Mucosa of descending colon (tissue), 3 donors: Measurements from ENCODE around the gene GRIN2A. TPM values are rescaled to one million over a fixed set of nuclear protein-coding genes. Genes with fewer than 3 reads are reported as not detected.

Experiments
- ATAC-seq: fragments of 200-7000 bp; cut with Tn5 transposase; one replicate; pipeline ENCODE4 v1.9.1; 2020; ENCODE audit warnings: mild to moderate bottlenecking, moderate library complexity
- DNase-seq, 3 donors: peaks; one replicate each; pipeline ENCODE4 v3.0.0-alpha.2; 2020
- H3K36me3 ChIP-seq: fragments of 200-600 bp; one replicate; pipeline ENCODE4 v1.8.0; 2021; ENCODE audit warnings: low read depth, mild to moderate bottlenecking
- H3K4me1 ChIP-seq: fragments of 200-600 bp; one replicate; pipeline ENCODE4 v1.8.0; 2021; ENCODE audit warnings: low read depth, mild to moderate bottlenecking
- H3K4me3 ChIP-seq: fragments of 200-600 bp; one replicate; pipeline ENCODE4 v1.8.0; 2021; ENCODE audit warnings: mild to moderate bottlenecking
- H3K9me3 ChIP-seq: fragments of 200-600 bp; one replicate; pipeline ENCODE4 v1.8.0; 2021; ENCODE audit warnings: mild to moderate bottlenecking
- intact Hi-C, 2 donors: fragments of 100-400 bp; cut with DNase I in 1 of 2; cut with micrococcal nuclease in 1 of 2; formaldehyde crosslinking; loops; one replicate each; pipeline versions ENCODE4 v1.11.0 to v1.11.1; 2022; cut with DNase I, micrococcal nuclease
- total RNA-seq, 3 donors: library from RNA; stranded (reverse); fragmentation: NEBNext Ultra II Directional in 2 of 3; extraction: Animal tissue kit (Norgen Biotek cat#: 25700) in 2 of 3; gene quantifications; one replicate each; pipeline versions ENCODE4 v1.2.1 to v1.2.4, GENCODE V29; 2021 to 2023
- TF ChIP-seq, protein P1 (sequence below): fragments of 200-600 bp; IDR thresholded peaks from one replicate; pipeline ENCODE4 v1.8.0; 2022; ENCODE audit warnings: antibody characterized with exemption, mild to moderate bottlenecking
- donor health status: DM: no; HTN: no; CAD: no; lungs with moderate emphysema.
- donor health status: DM: no; HTN: no; CAD: no.
- donor health status: DM: no; HTN: yes; CAD: no.

Gene GRIN2A
- total RNA-seq, 3 donors from 2014 or later: 0.39 to 0.57 (median 0.49) TPM

DNA sequence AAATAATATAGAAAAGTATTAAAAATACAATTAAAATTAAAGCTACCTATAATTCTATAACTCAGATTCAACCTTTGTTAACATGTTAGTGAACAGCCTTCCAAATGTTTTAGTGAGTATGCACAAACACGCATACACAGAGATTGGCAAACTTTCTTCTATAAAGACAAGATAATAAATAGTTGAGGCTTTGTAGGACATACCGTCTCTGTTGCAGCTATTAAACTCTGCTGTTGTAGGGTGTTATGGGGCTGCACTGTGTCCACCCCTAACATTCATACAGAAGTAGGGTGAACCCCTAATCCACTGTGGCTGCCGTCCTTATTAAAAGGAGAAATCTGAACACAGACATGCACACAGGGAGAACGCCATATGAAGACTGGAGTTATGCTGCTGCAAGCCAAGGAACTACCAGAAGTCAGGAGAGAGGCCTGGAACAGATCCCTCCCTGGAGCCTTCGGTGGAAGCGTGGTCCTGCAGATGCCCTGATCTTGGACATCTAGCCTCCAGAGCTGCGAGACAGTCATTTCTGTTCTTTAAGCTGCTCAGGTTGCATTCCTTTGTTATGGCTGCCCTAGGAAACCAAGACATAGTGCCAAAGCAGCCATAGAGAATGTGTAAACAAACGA is 383.2 kb downstream of the GRIN2A start:
- intact Hi-C loops: no loop called here
- TF ChIP-seq, protein P1, sequence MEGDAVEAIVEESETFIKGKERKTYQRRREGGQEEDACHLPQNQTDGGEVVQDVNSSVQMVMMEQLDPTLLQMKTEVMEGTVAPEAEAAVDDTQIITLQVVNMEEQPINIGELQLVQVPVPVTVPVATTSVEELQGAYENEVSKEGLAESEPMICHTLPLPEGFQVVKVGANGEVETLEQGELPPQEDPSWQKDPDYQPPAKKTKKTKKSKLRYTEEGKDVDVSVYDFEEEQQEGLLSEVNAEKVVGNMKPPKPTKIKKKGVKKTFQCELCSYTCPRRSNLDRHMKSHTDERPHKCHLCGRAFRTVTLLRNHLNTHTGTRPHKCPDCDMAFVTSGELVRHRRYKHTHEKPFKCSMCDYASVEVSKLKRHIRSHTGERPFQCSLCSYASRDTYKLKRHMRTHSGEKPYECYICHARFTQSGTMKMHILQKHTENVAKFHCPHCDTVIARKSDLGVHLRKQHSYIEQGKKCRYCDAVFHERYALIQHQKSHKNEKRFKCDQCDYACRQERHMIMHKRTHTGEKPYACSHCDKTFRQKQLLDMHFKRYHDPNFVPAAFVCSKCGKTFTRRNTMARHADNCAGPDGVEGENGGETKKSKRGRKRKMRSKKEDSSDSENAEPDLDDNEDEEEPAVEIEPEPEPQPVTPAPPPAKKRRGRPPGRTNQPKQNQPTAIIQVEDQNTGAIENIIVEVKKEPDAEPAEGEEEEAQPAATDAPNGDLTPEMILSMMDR: no peak
- no peak for ATAC-seq
- Histone ChIP-seq H3K4me3 (no peak overlapping the region), H3K9me3 (no peaks in the 10 kb centered on the region), H3K4me1 (no peaks in the 10 kb centered on the region), H3K36me3 (no peaks in the 10 kb centered on the region)
- no peak for DNase-seq

DNA sequence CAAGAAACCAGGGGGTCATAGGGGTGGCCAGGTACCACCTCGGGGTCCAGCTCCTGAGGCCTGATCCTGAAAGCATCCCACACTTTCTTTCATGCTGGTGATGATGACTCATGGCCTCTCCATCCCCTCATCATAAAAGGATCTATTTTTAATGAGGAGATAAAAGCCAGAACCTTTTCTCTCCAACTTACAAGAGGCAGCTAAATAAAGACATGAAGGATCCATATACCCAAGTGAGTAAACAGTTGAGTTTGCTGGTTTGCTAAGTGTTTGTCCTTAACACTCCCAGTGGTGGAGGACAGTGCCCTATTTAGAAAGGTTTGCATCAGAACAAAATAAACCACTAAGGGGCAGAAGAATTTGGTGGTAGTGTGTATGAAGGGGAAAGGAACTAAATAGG is 383.8 kb downstream of the GRIN2A start:
- no peaks in the 10 kb centered on the region for H3K4me1 ChIP-seq
- TF ChIP-seq, protein P1: no peak
- intact Hi-C loops: no loop called here
- H3K9me3 ChIP-seq: no peaks in the 10 kb centered on the region
- no peak for DNase-seq
- ATAC-seq: no peak
- no peak overlapping the region for H3K4me3 ChIP-seq
- H3K36me3 ChIP-seq: no peaks in the 10 kb centered on the region

DNA sequence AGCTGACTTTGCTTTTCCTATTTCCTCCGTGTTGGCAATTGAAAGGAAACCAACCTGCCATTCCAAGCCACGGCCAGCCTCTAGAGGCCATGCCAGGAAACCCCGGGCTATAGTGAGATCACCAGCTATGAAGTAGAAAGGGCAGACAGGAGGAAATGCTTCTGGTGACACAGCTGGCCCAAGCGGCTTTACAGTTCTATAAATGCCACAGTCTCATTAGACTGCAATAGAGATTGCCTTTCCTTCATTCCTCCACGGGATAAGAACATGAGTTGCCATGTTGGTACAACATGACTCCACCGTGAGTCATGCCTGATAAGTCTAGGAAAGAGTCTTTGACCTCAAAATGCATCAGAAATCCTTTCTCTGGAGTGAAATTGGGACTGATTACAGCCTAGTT is 384.9 kb downstream of the GRIN2A start:
- TF ChIP-seq, protein P1: no peak
- ATAC-seq: peak; percentile 80
- no peak for DNase-seq
- H3K36me3 ChIP-seq: no peaks in the 10 kb centered on the region
- no peak overlapping the region for H3K4me3 ChIP-seq
- H3K9me3 ChIP-seq: no peaks in the 10 kb centered on the region
- H3K4me1 ChIP-seq: no peaks in the 10 kb centered on the region
- intact Hi-C loops: no loop called here

DNA sequence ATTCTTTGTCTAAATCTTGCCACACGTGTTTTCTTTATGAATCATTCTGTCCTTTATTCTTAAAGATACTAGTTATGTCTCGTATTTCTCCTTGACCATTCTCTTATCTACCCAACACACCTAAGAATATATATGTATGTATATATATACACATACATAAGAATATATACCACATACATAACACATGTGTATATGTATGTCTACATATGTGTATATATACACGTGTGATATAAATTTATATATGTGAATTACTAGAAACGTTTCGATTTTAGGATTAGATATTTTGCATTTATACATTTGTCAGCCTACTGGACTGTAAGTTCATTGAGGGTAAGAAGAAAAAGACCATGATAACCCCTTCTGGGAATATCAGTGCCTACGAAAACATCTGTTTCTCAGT is 388.6 kb downstream of the GRIN2A start:
- no peaks in the 10 kb centered on the region for H3K36me3 ChIP-seq
- H3K4me3 ChIP-seq: no peak overlapping the region
- ATAC-seq: no peak
- intact Hi-C loops: no loop called here
- no peaks in the 10 kb centered on the region for H3K9me3 ChIP-seq
- no peak for DNase-seq
- H3K4me1 ChIP-seq: no peaks in the 10 kb centered on the region
- TF ChIP-seq, protein P1: no peak

DNA sequence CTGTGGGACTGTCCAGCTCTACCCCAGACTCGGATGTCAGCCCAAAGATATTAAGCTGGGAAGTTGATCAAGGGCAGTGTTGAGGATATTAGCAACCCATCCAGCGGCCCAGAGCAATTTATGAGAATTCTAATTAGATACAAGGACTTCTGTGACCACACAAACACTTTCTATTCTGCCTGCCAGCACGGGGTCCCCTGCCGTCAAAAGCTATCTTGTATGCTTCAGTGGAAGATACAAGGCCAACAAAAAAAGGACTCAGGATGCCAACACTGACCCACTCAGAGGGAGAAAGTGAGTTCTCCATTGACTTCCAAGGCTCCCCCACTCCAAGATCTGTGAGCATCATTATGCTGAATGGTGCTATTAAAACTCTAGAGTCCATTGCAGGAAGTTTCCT is 390.7 kb downstream of the GRIN2A start:
- no peaks in the 10 kb centered on the region for H3K9me3 ChIP-seq
- no peak overlapping the region for H3K4me3 ChIP-seq
- ATAC-seq (no peak), DNase-seq (no peak)
- TF ChIP-seq, protein P1: no peak
- no peaks in the 10 kb centered on the region for H3K36me3 ChIP-seq
- H3K4me1 ChIP-seq: no peaks in the 10 kb centered on the region
- intact Hi-C loops: no loop called here

DNA sequence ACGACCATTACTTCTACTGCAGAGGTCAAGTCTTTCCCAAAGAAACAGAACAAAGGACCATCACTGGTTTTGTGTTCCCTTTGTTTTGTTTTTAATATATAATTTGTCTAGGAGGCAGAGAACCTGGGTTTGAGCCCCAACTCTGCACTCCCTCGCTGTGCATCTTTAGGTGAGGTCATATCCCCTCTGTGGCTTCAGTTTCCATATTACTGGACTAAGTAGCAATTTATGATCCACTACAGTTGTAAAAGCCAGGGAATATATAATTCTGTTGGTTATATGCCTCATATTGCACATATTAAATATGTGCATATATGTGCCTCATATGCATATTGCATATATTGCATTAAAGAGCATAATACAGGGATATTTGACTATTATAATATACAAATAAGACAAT is 392.0 kb downstream of the GRIN2A start:
- no peak for ATAC-seq
- Histone ChIP-seq H3K9me3 (no peaks in the 10 kb centered on the region), H3K4me3 (no peak overlapping the region), H3K4me1 (no peaks in the 10 kb centered on the region), H3K36me3 (no peaks in the 10 kb centered on the region)
- DNase-seq: no peak
- intact Hi-C loops: no loop called here
- TF ChIP-seq, protein P1: no peak
